ENCODE measurements around the gene ADD1. TPM values are rescaled to one million over a fixed set of nuclear protein-coding genes. Genes with fewer than 3 reads are reported as not detected.
A peak's percentile ranks its signal among the peaks of the same experiment; 100 is the strongest.

The ADD1 gene
- total and polyA plus RNA-seq, 4 donors, result 127 to 400 (median 268) TPM

- Histone ChIP-seq H3K36me3 (ENCODE audit: control insufficient read depth in 4 of 4, insufficient read depth in 4 of 4, low read length in 4 of 4) (no peaks in the 10 kb centered on the region), H3K4me1 (ENCODE audit: control insufficient read depth in 5 of 5, insufficient read depth in 5 of 5, low read length in 5 of 5) (peaks cover 5 to 21% (median 9%) of the 10 kb centered on the region in 5 donors), H3K27me3 (ENCODE audit: control insufficient read depth in 3 of 3, insufficient read depth in 3 of 3, low read length in 2 of 3) (no peaks in the 10 kb centered on the region), H3K9me3 (ENCODE audit: control insufficient read depth in 4 of 4, insufficient read depth in 3 of 4, low read length in 3 of 4) (no peaks in the 10 kb centered on the region), H3K27ac (ENCODE audit: low read depth in 1 of 2, low read length in 1 of 2) (peak overlapping the region; percentile 98 to 99), H3K9ac (ENCODE audit: insufficient read depth in 1 of 2, low read length in 2 of 2) (peak overlapping the region; percentile 70 to 76), H3K4me3 (peak overlapping the region; percentile 69)
- no peak for TF ChIP-seq CTCF (IDR thresholded peaks at IDR 0.05; ENCODE audit: control extremely low read depth, extremely low read depth)
- 0 to 2% methylated on average over 47 to 74 of the region's 74 CpGs for WGBS, 2 donors
- DNase-seq (peak; percentile 46 to 66 (median 54)), ATAC-seq (ENCODE audit: insufficient read depth, low FRiP score) (no peak)
These were observed 419 bp downstream of the ADD1 start for GRCh38 chr4:2843941-2844584.

- TF ChIP-seq CTCF (IDR thresholded peaks at IDR 0.05; ENCODE audit: control extremely low read depth, extremely low read depth), result no peak
- Histone ChIP-seq H3K9ac (ENCODE audit: insufficient read depth in 1 of 2, low read length in 2 of 2) (no peak overlapping the region), H3K9me3 (ENCODE audit: control insufficient read depth in 4 of 4, insufficient read depth in 3 of 4, low read length in 3 of 4) (no peaks in the 10 kb centered on the region), H3K27ac (ENCODE audit: low read depth in 1 of 2, low read length in 1 of 2) (no peak overlapping the region), H3K4me3 (no peak overlapping the region), H3K4me1 (ENCODE audit: control insufficient read depth in 5 of 5, insufficient read depth in 5 of 5, low read length in 5 of 5) (peaks cover 7 to 27% (median 16%) of the 10 kb centered on the region in 5 donors), H3K27me3 (ENCODE audit: control insufficient read depth in 3 of 3, insufficient read depth in 3 of 3, low read length in 2 of 3) (no peaks in the 10 kb centered on the region), H3K36me3 (ENCODE audit: control insufficient read depth in 4 of 4, insufficient read depth in 4 of 4, low read length in 4 of 4) (peaks cover 0 to 1% (median 0%) of the 10 kb centered on the region in 4 donors)
- WGBS, 2 donors, result 71 to 80% methylated on average over 2 of the region's 2 CpGs
- ATAC-seq (ENCODE audit: insufficient read depth, low FRiP score) (no peak), DNase-seq (no peak)
These were observed 2.5 kb downstream of the ADD1 start for GRCh38 chr4:2846172-2846571.

GRCh38 chr4:2847302-2847871 is 3.7 kb downstream of the ADD1 start:
- Histone ChIP-seq H3K9ac (ENCODE audit: insufficient read depth in 1 of 2, low read length in 2 of 2) (no peak overlapping the region), H3K27me3 (ENCODE audit: control insufficient read depth in 3 of 3, insufficient read depth in 3 of 3, low read length in 2 of 3) (no peaks in the 10 kb centered on the region), H3K4me3 (no peak overlapping the region), H3K27ac (ENCODE audit: low read depth in 1 of 2, low read length in 1 of 2) (peak overlapping the region in 1 of 2 donors; percentile 18), H3K4me1 (ENCODE audit: control insufficient read depth in 5 of 5, insufficient read depth in 5 of 5, low read length in 5 of 5) (peaks cover 11 to 30% (median 16%) of the 10 kb centered on the region in 5 donors), H3K36me3 (ENCODE audit: control insufficient read depth in 4 of 4, insufficient read depth in 4 of 4, low read length in 4 of 4) (peaks cover 0 to 1% (median 0%) of the 10 kb centered on the region in 4 donors), H3K9me3 (ENCODE audit: control insufficient read depth in 4 of 4, insufficient read depth in 3 of 4, low read length in 3 of 4) (no peaks in the 10 kb centered on the region)
- no peak for ATAC-seq (ENCODE audit: insufficient read depth, low FRiP score)
- no peak for DNase-seq
- WGBS, 2 donors, result 77 to 83% methylated on average over 11 of the region's 11 CpGs
- no peak for TF ChIP-seq CTCF (IDR thresholded peaks at IDR 0.05; ENCODE audit: control extremely low read depth, extremely low read depth)
